Osteoblast (primary cell): Measurements from ENCODE around the gene SIX2. TPM values are rescaled to one million over a fixed set of nuclear protein-coding genes. Genes with fewer than 3 reads are reported as not detected.

Experiments used
- DNase-seq: peaks from one replicate; pipeline ENCODE4 v3.0.0; 2011; ENCODE audit warnings: low spot score, mixed read lengths; ENCODE audit not compliant: insufficient read length; ENCODE audit errors: missing footprints
- H2AFZ ChIP-seq: 2 replicates; pipeline ENCODE4 v1.6.0; 2011; ENCODE audit warnings: mild to moderate bottlenecking, low read length
- H3K27ac ChIP-seq: 2 replicates; pipeline ENCODE4 v1.5.1; 2011; ENCODE audit warnings: mild to moderate bottlenecking, low read depth, low read length, moderate library complexity
- H3K27me3 ChIP-seq: 2 replicates; pipeline ENCODE4 v1.6.0; 2012; ENCODE audit warnings: mild to moderate bottlenecking, control low read depth, inconsistent platforms, low read length, moderate library complexity; ENCODE audit not compliant: insufficient read depth
- H3K36me3 ChIP-seq: 2 replicates; pipeline ENCODE4 v1.5.1; 2011; ENCODE audit warnings: mild to moderate bottlenecking, low read length, control low read depth, moderate library complexity; ENCODE audit not compliant: insufficient read depth
- H3K4me1 ChIP-seq: 2 replicates; pipeline ENCODE4 v1.5.1; 2011; ENCODE audit warnings: mild to moderate bottlenecking, low read length, control low read depth, moderate library complexity; ENCODE audit not compliant: insufficient read depth
- H3K4me2 ChIP-seq: 2 replicates; pipeline ENCODE4 v1.6.0; 2011; ENCODE audit warnings: mild to moderate bottlenecking, low read length; ENCODE audit not compliant: insufficient read depth
- H3K4me3 ChIP-seq: fragments of 200-600 bp; sonication (generic); 3 replicates; pipeline ENCODE4 v1.5.1; 2012; ENCODE audit warnings: mild to moderate bottlenecking, low read length, inconsistent platforms; ENCODE audit not compliant: insufficient read depth
- H3K79me2 ChIP-seq: 2 replicates; pipeline ENCODE4 v1.6.0; 2012; ENCODE audit warnings: mild to moderate bottlenecking, low read length, control low read depth, inconsistent platforms; ENCODE audit not compliant: insufficient read depth
- H3K9me3 ChIP-seq: 2 replicates; pipeline ENCODE4 v1.5.1; 2011; ENCODE audit warnings: low read depth, low read length, control low read depth
- H4K20me1 ChIP-seq: 2 replicates; pipeline ENCODE4 v1.6.0; 2012; ENCODE audit warnings: mild to moderate bottlenecking, low read length, control low read depth; ENCODE audit not compliant: insufficient read depth
- CTCF ChIP-seq: IDR thresholded peaks from 2 replicates; pipeline ENCODE4 v1.5.1; 2011; ENCODE audit warnings: mild to moderate bottlenecking, low read depth, low read length, moderate library complexity; ENCODE audit errors: extremely low read depth
- total RNA-seq: library from RNA; depleted of rRNA; stranded (reverse); fragments of >200 nt; gene quantifications from 2 replicates; pipeline ENCODE4 v1.2.3, GENCODE V29; 2012

The SIX2 gene
- total RNA-seq, 1 donor: 14.8 TPM

DNA sequence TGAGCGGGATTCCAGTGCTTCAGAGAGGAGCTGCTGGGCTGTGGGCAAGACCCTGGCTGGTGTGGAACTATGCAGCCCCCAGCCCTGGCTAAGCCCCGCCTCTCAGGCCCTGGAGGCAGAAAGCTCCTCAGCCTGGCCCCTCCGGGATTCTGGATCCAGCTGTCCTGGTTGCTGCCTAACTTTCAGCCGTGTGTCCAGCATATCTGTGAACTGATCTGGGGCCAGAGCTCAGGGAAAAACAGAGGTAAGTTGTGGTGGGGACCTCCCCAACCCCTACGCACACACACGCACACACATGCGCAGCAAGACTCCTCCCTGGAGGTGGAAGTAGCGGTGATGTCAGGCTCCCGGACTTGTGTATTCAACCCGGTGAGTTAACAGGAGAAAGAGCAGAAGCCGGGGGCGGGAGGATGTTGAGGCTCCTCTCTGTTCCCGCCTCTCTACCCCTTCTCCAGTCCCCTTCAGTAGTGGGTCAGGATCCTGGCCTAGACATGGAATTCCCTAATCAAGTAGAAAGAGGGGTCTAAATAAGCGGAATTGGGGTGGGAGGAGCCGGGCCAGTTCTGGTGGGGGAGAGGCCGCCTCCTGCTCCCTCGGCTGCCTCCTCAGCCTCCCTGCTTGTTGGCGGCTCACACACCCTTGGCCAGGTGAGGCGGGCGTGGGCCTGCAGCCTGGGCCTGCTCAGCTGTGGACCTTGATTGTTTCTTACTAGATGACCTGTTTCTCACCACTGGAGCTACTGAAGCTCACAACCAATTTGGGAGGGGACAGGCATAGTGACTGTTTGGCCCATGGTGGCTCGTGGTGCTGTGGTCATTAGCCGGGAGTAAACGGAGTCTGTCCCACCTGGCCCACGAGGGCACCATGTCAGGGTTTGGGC is 33.4 kb downstream of the SIX2 start:
- Histone ChIP-seq H3K79me2 (no peaks in the 10 kb centered on the region), H3K27me3 (peaks cover 17% of the 10 kb centered on the region), H2AFZ (no peak overlapping the region), H4K20me1 (no peaks in the 10 kb centered on the region), H3K36me3 (no peaks in the 10 kb centered on the region), H3K4me3 (no peak overlapping the region), H3K27ac (no peak overlapping the region), H3K9me3 (no peaks in the 10 kb centered on the region), H3K4me1 (peaks cover 12% of the 10 kb centered on the region), H3K4me2 (no peak overlapping the region)
- TF ChIP-seq CTCF: no peak
- DNase-seq: peak; percentile 43

- Histone ChIP-seq H3K27me3 (peaks cover 17% of the 10 kb centered on the region), H3K9me3 (no peaks in the 10 kb centered on the region), H3K36me3 (no peaks in the 10 kb centered on the region), H3K4me2 (no peak overlapping the region), H4K20me1 (no peaks in the 10 kb centered on the region), H2AFZ (no peak overlapping the region), H3K4me3 (no peak overlapping the region), H3K4me1 (peaks cover 15% of the 10 kb centered on the region), H3K79me2 (no peaks in the 10 kb centered on the region), H3K27ac (no peak overlapping the region)
- peak; percentile 71 for DNase-seq
- TF ChIP-seq CTCF: peak; percentile 76
Measured at GRCh38 chr2:44974064-44974715, 35.1 kb downstream of the SIX2 start.

- peak; percentile 84 for DNase-seq
- H3K4me3 ChIP-seq: peak overlapping the region; percentile 44
- no peaks in the 10 kb centered on the region for H3K79me2 ChIP-seq
- H3K4me1 ChIP-seq: peaks cover 15% of the 10 kb centered on the region
- no peaks in the 10 kb centered on the region for H3K36me3 ChIP-seq
- no peak overlapping the region for H3K27ac ChIP-seq
- H3K27me3 ChIP-seq: peaks cover 13% of the 10 kb centered on the region
- H3K4me2 ChIP-seq: peak overlapping the region; percentile 56
- no peaks in the 10 kb centered on the region for H3K9me3 ChIP-seq
- peak overlapping the region; percentile 68 for H2AFZ ChIP-seq
- no peaks in the 10 kb centered on the region for H4K20me1 ChIP-seq
- TF ChIP-seq CTCF: no peak
Measured at GRCh38 chr2:44972771-44973535, 36.3 kb downstream of the SIX2 start.
